ENCODE data around the gene FCHSD1. TPM values are rescaled to one million over a fixed set of nuclear protein-coding genes. Genes with fewer than 3 reads are reported as not detected.
A peak's percentile ranks its signal among the peaks of the same experiment; 100 is the strongest.

The FCHSD1 gene
- total RNA-seq, 1 experiment from 2014 or later, result 23.1 TPM

- Histone ChIP-seq H2AFZ (ENCODE audit: low read length) (no peak overlapping the region), H3K9me3 (ENCODE audit: control insufficient read depth, low read depth, low read length) (no peaks in the 10 kb centered on the region), H3K23me2 (ENCODE audit: insufficient read length, low read depth, low read length, poor library complexity, severe bottlenecking) (peaks cover 14% of the 10 kb centered on the region), H2BK12ac (ENCODE audit: insufficient read length, low read depth, low read length) (no peak overlapping the region), H2BK5ac (ENCODE audit: insufficient read length, low read length) (no peak overlapping the region), H3K14ac (ENCODE audit: insufficient read depth, low read length) (peak overlapping the region; percentile 26; the same call in 1 of the 2 replicates), H4K8ac (replicated peaks; ENCODE audit: insufficient read length, low read depth, low read length) (no peak overlapping the region), H3T11ph (ENCODE audit: low read length) (no peak overlapping the region), H4K91ac (ENCODE audit: insufficient read length, low read depth, low read length) (no peak overlapping the region), H3K27ac (ENCODE audit: insufficient read length, low read depth, low read length) (no peak overlapping the region), H3K18ac (ENCODE audit: insufficient read length, low read depth, low read length) (peak overlapping the region; percentile 3), H3K79me2 (ENCODE audit: insufficient read depth, low read length) (peaks cover 10% of the 10 kb centered on the region; the same call in 1 of the 2 replicates), H2BK120ac (ENCODE audit: low read depth, low read length, poor library complexity, severe bottlenecking) (no peak overlapping the region), H3K27me3 (ENCODE audit: insufficient read depth, low read length) (no peaks in the 10 kb centered on the region), H3K4me1 (ENCODE audit: insufficient read depth, low read length) (peaks cover 4% of the 10 kb centered on the region; the same call in 1 of the 2 replicates), H2BK20ac (ENCODE audit: low read depth, low read length, poor library complexity, severe bottlenecking) (no peak overlapping the region), H3K23ac (ENCODE audit: insufficient read length, low read depth, low read length) (no peak overlapping the region), H3K56ac (ENCODE audit: insufficient read length, low read depth, low read length) (no peak overlapping the region), H3K4ac (ENCODE audit: low read depth, low read length) (no peak overlapping the region), H4K20me1 (ENCODE audit: control insufficient read depth, insufficient read depth, insufficient read length) (no peaks in the 10 kb centered on the region), H2BK15ac (ENCODE audit: low read depth, low read length) (no peak overlapping the region), H3K4me2 (ENCODE audit: insufficient read depth, insufficient read length, low read length) (peak overlapping the region; percentile 79), H2AK5ac (ENCODE audit: insufficient read length, low read length) (no peak overlapping the region), H3K79me1 (ENCODE audit: insufficient read depth, low read depth, low read length, poor library complexity, severe bottlenecking) (peaks cover 7% of the 10 kb centered on the region), H4K5ac (ENCODE audit: insufficient read length, low read depth, low read length) (no peak overlapping the region), H3K9ac (ENCODE audit: extremely low read depth, insufficient read length, low read length) (peak overlapping the region; percentile 9)
- Mint-ChIP-seq H3K4me3 (peak overlapping the region; percentile 92 to 96), H3K27me3 (ENCODE audit: low read depth) (peaks cover 2% of the 10 kb centered on the region), H3K36me3 (ENCODE audit: insufficient read depth in 1 of 3, low read depth in 3 of 3) (peaks cover 13 to 33% (median 25%) of the 10 kb centered on the region in 3 experiments; a peak in 6 of 7 replicates), H3K27ac (peak overlapping the region in 2 of 3 experiments; percentile 49 to 67; a peak in 1 of 7 replicates), H3K4me1 (peaks cover 22 to 28% of the 10 kb centered on the region in 2 experiments), H3K9me3 (no peaks in the 10 kb centered on the region; a peak in 1 of 5 replicates)
- WGBS (ENCODE audit: extremely low coverage, insufficient read length, low lambda C conversion rate), result no CpG with 5 or more reads among the region's 63 CpGs
- no peak for DNase-seq
- TF ChIP-seq, protein P1, sequence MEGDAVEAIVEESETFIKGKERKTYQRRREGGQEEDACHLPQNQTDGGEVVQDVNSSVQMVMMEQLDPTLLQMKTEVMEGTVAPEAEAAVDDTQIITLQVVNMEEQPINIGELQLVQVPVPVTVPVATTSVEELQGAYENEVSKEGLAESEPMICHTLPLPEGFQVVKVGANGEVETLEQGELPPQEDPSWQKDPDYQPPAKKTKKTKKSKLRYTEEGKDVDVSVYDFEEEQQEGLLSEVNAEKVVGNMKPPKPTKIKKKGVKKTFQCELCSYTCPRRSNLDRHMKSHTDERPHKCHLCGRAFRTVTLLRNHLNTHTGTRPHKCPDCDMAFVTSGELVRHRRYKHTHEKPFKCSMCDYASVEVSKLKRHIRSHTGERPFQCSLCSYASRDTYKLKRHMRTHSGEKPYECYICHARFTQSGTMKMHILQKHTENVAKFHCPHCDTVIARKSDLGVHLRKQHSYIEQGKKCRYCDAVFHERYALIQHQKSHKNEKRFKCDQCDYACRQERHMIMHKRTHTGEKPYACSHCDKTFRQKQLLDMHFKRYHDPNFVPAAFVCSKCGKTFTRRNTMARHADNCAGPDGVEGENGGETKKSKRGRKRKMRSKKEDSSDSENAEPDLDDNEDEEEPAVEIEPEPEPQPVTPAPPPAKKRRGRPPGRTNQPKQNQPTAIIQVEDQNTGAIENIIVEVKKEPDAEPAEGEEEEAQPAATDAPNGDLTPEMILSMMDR (conservative IDR thresholded peaks at IDR 0.05), result no peak
Measured at GRCh38 chr5:141637123-141637766, 14.0 kb downstream of the FCHSD1 start.
